ENCODE results near the gene PADI3. TPM values are rescaled to one million over a fixed set of nuclear protein-coding genes. Genes with fewer than 3 reads are reported as not detected.

PADI3 gene
- total RNA-seq, 1 experiment from 2014 or later, result 3.6 TPM

GRCh38 chr1:17259233-17259873 lies 10.5 kb downstream of the PADI3 start:
- Histone ChIP-seq H3K27me3 (replicated peaks) (no peaks in the 10 kb centered on the region), H3K4me3 (0 out of 2 replicates have a peak overlapping the region, but pooled peaks have one; percentile 1), H3K27ac (peak overlapping the region; percentile 71), H3K36me3 (no peaks in the 10 kb centered on the region), H3K9me3 (replicated peaks) (no peaks in the 10 kb centered on the region), H3K4me1 (replicated peaks) (peaks cover 35% of the 10 kb centered on the region)
- peak; percentile 97 to 98 for DNase-seq (ENCODE audit: low read depth in 1 of 2, low spot score in 2 of 2)

- Histone ChIP-seq H3K4me1 (replicated peaks) (peaks cover 35% of the 10 kb centered on the region), H3K27ac (peak overlapping the region; percentile 71), H3K27me3 (replicated peaks) (no peaks in the 10 kb centered on the region), H3K4me3 (no peak overlapping the region), H3K36me3 (no peaks in the 10 kb centered on the region), H3K9me3 (replicated peaks) (no peaks in the 10 kb centered on the region)
- DNase-seq (ENCODE audit: low read depth in 1 of 2, low spot score in 2 of 2), result no peak
Observed at GRCh38 chr1:17260264-17260663, 11.4 kb downstream of the PADI3 start.

- Histone ChIP-seq H3K27ac (no peak overlapping the region), H3K27me3 (replicated peaks) (no peaks in the 10 kb centered on the region), H3K36me3 (no peaks in the 10 kb centered on the region), H3K4me1 (replicated peaks) (peaks cover 35% of the 10 kb centered on the region), H3K4me3 (no peak overlapping the region), H3K9me3 (replicated peaks) (no peaks in the 10 kb centered on the region)
- DNase-seq (ENCODE audit: low read depth in 1 of 2, low spot score in 2 of 2), result no peak
Observed at GRCh38 chr1:17260738-17261137, 11.8 kb downstream of the PADI3 start.

- no peaks in the 10 kb centered on the region for H3K9me3 ChIP-seq (replicated peaks)
- H3K27me3 ChIP-seq (replicated peaks), result no peaks in the 10 kb centered on the region
- no peak overlapping the region for H3K27ac ChIP-seq
- H3K4me3 ChIP-seq, result no peak overlapping the region
- peaks cover 3% of the 10 kb centered on the region; the same call in 1 of the 2 replicates for H3K36me3 ChIP-seq
- DNase-seq (ENCODE audit: low read depth in 1 of 2, low spot score in 2 of 2), result no peak
- peaks cover 25% of the 10 kb centered on the region for H3K4me1 ChIP-seq (replicated peaks)
Observed at GRCh38 chr1:17263936-17264335, 15.0 kb downstream of the PADI3 start.

GRCh38 chr1:17264470-17264869 lies 15.6 kb downstream of the PADI3 start:
- no peak for DNase-seq (ENCODE audit: low read depth in 1 of 2, low spot score in 2 of 2)
- Histone ChIP-seq H3K27ac (no peak overlapping the region), H3K36me3 (peaks cover 3% of the 10 kb centered on the region; the same call in 1 of the 2 replicates), H3K4me3 (no peak overlapping the region), H3K4me1 (replicated peaks) (peaks cover 19% of the 10 kb centered on the region), H3K9me3 (replicated peaks) (no peaks in the 10 kb centered on the region), H3K27me3 (replicated peaks) (no peaks in the 10 kb centered on the region)

- Histone ChIP-seq H3K4me1 (replicated peaks) (peaks cover 12% of the 10 kb centered on the region), H3K9me3 (replicated peaks) (no peaks in the 10 kb centered on the region), H3K27ac (no peak overlapping the region), H3K27me3 (replicated peaks) (no peaks in the 10 kb centered on the region), H3K4me3 (no peak overlapping the region), H3K36me3 (peaks cover 3% of the 10 kb centered on the region; the same call in 1 of the 2 replicates)
- DNase-seq (ENCODE audit: low read depth in 1 of 2, low spot score in 2 of 2), result no peak
Observed at GRCh38 chr1:17265162-17265561, 16.3 kb downstream of the PADI3 start.

GRCh38 chr1:17265950-17266349 lies 17.1 kb downstream of the PADI3 start:
- peaks cover 3% of the 10 kb centered on the region; the same call in 1 of the 2 replicates for H3K36me3 ChIP-seq
- no peaks in the 10 kb centered on the region for H3K9me3 ChIP-seq (replicated peaks)
- H3K27me3 ChIP-seq (replicated peaks), result no peaks in the 10 kb centered on the region
- DNase-seq (ENCODE audit: low read depth in 1 of 2, low spot score in 2 of 2), result no peak
- no peak overlapping the region for H3K27ac ChIP-seq
- peaks cover 5% of the 10 kb centered on the region for H3K4me1 ChIP-seq (replicated peaks)
- no peak overlapping the region for H3K4me3 ChIP-seq

GRCh38 chr1:17270891-17271765 lies 22.2 kb downstream of the PADI3 start:
- no peak overlapping the region for H3K4me3 ChIP-seq
- no peaks in the 10 kb centered on the region; the same call in 1 of the 2 replicates for H3K36me3 ChIP-seq
- H3K9me3 ChIP-seq (replicated peaks), result no peaks in the 10 kb centered on the region
- H3K27ac ChIP-seq, result no peak overlapping the region
- DNase-seq (ENCODE audit: low read depth in 1 of 2, low spot score in 2 of 2), result no peak
- H3K27me3 ChIP-seq (replicated peaks), result no peaks in the 10 kb centered on the region
- peaks cover 7% of the 10 kb centered on the region for H3K4me1 ChIP-seq (replicated peaks)

- Histone ChIP-seq H3K4me1 (replicated peaks) (peaks cover 12% of the 10 kb centered on the region), H3K4me3 (no peak overlapping the region), H3K27ac (no peak overlapping the region), H3K27me3 (replicated peaks) (no peaks in the 10 kb centered on the region), H3K9me3 (replicated peaks) (no peaks in the 10 kb centered on the region), H3K36me3 (no peaks in the 10 kb centered on the region)
- DNase-seq (ENCODE audit: low read depth in 1 of 2, low spot score in 2 of 2), result no peak
Observed at GRCh38 chr1:17272066-17272465, 23.2 kb downstream of the PADI3 start.

GRCh38 chr1:17272646-17273045 lies 23.7 kb downstream of the PADI3 start:
- no peaks in the 10 kb centered on the region for H3K9me3 ChIP-seq (replicated peaks)
- no peak overlapping the region for H3K27ac ChIP-seq
- no peaks in the 10 kb centered on the region for H3K36me3 ChIP-seq
- no peak for DNase-seq (ENCODE audit: low read depth in 1 of 2, low spot score in 2 of 2)
- H3K27me3 ChIP-seq (replicated peaks), result no peaks in the 10 kb centered on the region
- H3K4me3 ChIP-seq, result no peak overlapping the region
- H3K4me1 ChIP-seq (replicated peaks), result peaks cover 12% of the 10 kb centered on the region

GRCh38 chr1:17273096-17273495 lies 24.2 kb downstream of the PADI3 start:
- DNase-seq (ENCODE audit: low read depth in 1 of 2, low spot score in 2 of 2), result no peak
- Histone ChIP-seq H3K27ac (no peak overlapping the region), H3K9me3 (replicated peaks) (no peaks in the 10 kb centered on the region), H3K27me3 (replicated peaks) (no peaks in the 10 kb centered on the region), H3K4me3 (no peak overlapping the region), H3K4me1 (replicated peaks) (peaks cover 12% of the 10 kb centered on the region), H3K36me3 (no peaks in the 10 kb centered on the region)

- Histone ChIP-seq H3K27me3 (replicated peaks) (no peaks in the 10 kb centered on the region), H3K9me3 (replicated peaks) (no peaks in the 10 kb centered on the region), H3K4me3 (no peak overlapping the region), H3K36me3 (no peaks in the 10 kb centered on the region), H3K27ac (no peak overlapping the region), H3K4me1 (replicated peaks) (peaks cover 12% of the 10 kb centered on the region)
- peak; percentile 45 to 73 for DNase-seq (ENCODE audit: low read depth in 1 of 2, low spot score in 2 of 2)
Observed at GRCh38 chr1:17274186-17275170, 25.6 kb downstream of the PADI3 start.

- Histone ChIP-seq H3K4me1 (replicated peaks) (peaks cover 12% of the 10 kb centered on the region), H3K9me3 (replicated peaks) (no peaks in the 10 kb centered on the region), H3K36me3 (no peaks in the 10 kb centered on the region), H3K27me3 (replicated peaks) (no peaks in the 10 kb centered on the region), H3K4me3 (no peak overlapping the region), H3K27ac (no peak overlapping the region)
- no peak for DNase-seq (ENCODE audit: low read depth in 1 of 2, low spot score in 2 of 2)
Observed at GRCh38 chr1:17276568-17276967, 27.7 kb downstream of the PADI3 start.

Data from SJSA1 (cell line).